OCI-LY3 (cell line): ENCODE results near the gene ATP9A.

ENCODE experiments used
- EZH2phosphoT487 ChIP-seq: fragments of 200-600 bp; shearing (Covaris generic); IDR thresholded peaks from 2 replicates; pipeline ENCODE4 v1.6.1; 2018; ENCODE audit warnings: antibody characterized with exemption, mixed run types, low read depth
- TF ChIP-seq, protein P1 (sequence below): fragments of 200-600, 300-600 bp; sonication (generic); IDR thresholded peaks from 2 replicates; pipeline ENCODE4 v1.5.1; 2014; ENCODE audit warnings: antibody characterized with exemption, low read length, low read depth

DNA sequence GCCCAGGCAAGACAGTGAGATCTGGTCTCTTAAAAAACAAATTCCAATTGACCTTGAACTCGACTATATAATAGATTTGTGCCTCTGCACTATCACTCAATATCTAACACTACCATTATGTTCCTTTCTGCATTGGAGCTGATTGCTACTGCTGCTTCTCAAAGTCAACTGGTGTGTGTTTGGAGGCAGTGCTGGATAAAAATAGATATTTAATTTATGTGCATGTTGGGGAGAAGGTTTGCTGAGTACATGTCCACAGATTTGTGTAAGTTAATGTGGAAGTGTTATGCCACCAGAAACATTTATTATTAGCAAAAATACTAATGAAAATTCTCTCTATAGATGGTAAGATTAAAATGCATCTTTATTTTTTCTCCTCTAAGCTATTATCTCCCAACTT lies 39.5 kb downstream of the ATP9A start:
- TF ChIP-seq, protein P1, sequence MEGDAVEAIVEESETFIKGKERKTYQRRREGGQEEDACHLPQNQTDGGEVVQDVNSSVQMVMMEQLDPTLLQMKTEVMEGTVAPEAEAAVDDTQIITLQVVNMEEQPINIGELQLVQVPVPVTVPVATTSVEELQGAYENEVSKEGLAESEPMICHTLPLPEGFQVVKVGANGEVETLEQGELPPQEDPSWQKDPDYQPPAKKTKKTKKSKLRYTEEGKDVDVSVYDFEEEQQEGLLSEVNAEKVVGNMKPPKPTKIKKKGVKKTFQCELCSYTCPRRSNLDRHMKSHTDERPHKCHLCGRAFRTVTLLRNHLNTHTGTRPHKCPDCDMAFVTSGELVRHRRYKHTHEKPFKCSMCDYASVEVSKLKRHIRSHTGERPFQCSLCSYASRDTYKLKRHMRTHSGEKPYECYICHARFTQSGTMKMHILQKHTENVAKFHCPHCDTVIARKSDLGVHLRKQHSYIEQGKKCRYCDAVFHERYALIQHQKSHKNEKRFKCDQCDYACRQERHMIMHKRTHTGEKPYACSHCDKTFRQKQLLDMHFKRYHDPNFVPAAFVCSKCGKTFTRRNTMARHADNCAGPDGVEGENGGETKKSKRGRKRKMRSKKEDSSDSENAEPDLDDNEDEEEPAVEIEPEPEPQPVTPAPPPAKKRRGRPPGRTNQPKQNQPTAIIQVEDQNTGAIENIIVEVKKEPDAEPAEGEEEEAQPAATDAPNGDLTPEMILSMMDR: no peak
- no peak for TF ChIP-seq EZH2phosphoT487
